Sigmoid colon (tissue), 7 donors: ENCODE results near the gene C1orf198. TPM values are rescaled to one million over a fixed set of nuclear protein-coding genes. Genes with fewer than 3 reads are reported as not detected.

Experiments
- DNase-seq: peaks from one replicate; pipeline ENCODE4 v3.0.0-alpha.2; 2019
- H3K27ac ChIP-seq, 4 donors: fragments of 200-600 bp; sonication (generic); one replicate each; pipeline ENCODE4 v1.5.1; 2016 to 2019; ENCODE audit warnings: mild to moderate bottlenecking in 1 of 4
- H3K27me3 ChIP-seq, 3 donors: fragments of 200-600 bp; sonication (generic); one replicate each; pipeline ENCODE4 v1.5.1; 2019; ENCODE audit warnings: mild to moderate bottlenecking in 1 of 3
- H3K36me3 ChIP-seq, 4 donors: fragments of 200-600 bp; sonication (generic); one replicate each; pipeline ENCODE4 v1.5.1; 2016 to 2019
- H3K4me1 ChIP-seq, 4 donors: fragments of 200-600 bp; sonication (generic); one replicate each; pipeline ENCODE4 v1.5.1; 2017 to 2019
- H3K4me3 ChIP-seq, 4 donors: fragments of 200-600 bp; sonication (generic); one replicate each; pipeline ENCODE4 v1.5.1; 2017 to 2019; ENCODE audit warnings: mild to moderate bottlenecking in 2 of 4, moderate library complexity in 1 of 4
- H3K9me3 ChIP-seq, 4 donors: fragments of 200-600 bp in 3 of 4; sonication (generic) in 3 of 4; one replicate each; pipeline versions ENCODE4 v1.5.1 to v1.6.1; 2013 to 2019
- CTCF ChIP-seq, 4 experiments: fragments of 450-650 bp in 3 of 4; fragments of 200-600 bp in 1 of 4; IDR thresholded peaks; one replicate each; pipeline ENCODE4 v1.5.1; 2016 to 2019; ENCODE audit warnings: antibody characterized with exemption in 4 of 4, mild to moderate bottlenecking in 3 of 4, moderate library complexity in 2 of 4
- EP300 ChIP-seq, 4 donors: sonication (generic); formaldehyde crosslinking; IDR thresholded peaks; one replicate each; pipeline ENCODE4 v1.6.1; 2017; ENCODE audit warnings: antibody characterized with exemption in 4 of 4
- POLR2A ChIP-seq, 2 donors: fragments of 450-650 bp; IDR thresholded peaks; one replicate each; pipeline ENCODE4 v1.6.1; 2016; ENCODE audit warnings: antibody characterized with exemption in 2 of 2, mild to moderate bottlenecking in 2 of 2, moderate library complexity in 2 of 2
- POLR2AphosphoS5 ChIP-seq, 4 donors: sonication (generic); formaldehyde crosslinking; IDR thresholded peaks; one replicate each; pipeline ENCODE4 v1.6.1; 2017; ENCODE audit warnings: antibody characterized with exemption in 4 of 4
- WGBS, 2 donors: extraction: QIAGEN DNeasy Blood & Tissue Kit; methylation state at CpG; one replicate each; pipeline ENCODE4 v1.1.7; 2013; 5-methylcytosine and 5-hydroxymethylcytosine counted together
- intact Hi-C: fragments of 100-400 bp; cut with DNase I; formaldehyde crosslinking; loops from one replicate; pipeline ENCODE4 v1.15.1; 2023
- polyA plus RNA-seq, 3 donors: library from polyadenylated mRNA; stranded (reverse); fragments of 200-250 nt; gene quantifications; one replicate each; pipeline ENCODE4 v1.2.3, GENCODE V29; 2013
- total RNA-seq, 4 donors: library from RNA; depleted of rRNA; stranded (reverse); fragments of >200 nt; gene quantifications; one replicate each; pipeline ENCODE4 v1.1.0, GENCODE V29; 2016
- donor health status: healthy with polysubstance abuse.
- donor health status: Bipolar disorder and iron deficiency.
- donor health status: healthy.

C1orf198 gene
- total and polyA plus RNA-seq, 7 donors = 4.9 to 63.5 (median 42.1) TPM

DNA sequence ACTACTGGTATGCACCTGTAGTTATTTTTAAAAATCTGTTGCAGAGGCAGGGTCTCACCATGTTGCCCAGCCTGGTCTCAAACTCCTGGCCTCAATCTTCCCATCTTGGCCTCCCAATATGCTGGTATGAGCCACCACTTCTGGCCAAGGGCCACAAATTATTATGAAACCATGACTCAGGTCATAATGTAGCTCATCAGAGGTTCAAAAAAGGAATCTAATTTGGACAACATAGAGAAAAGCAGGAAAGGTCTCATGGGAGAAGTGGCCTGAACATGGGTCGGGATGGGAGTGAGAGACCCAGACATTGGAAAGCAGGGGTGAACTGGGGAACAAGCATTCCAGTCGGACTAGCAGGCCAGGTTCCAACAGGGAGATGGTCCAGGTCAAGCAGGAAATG is 45.2 kb upstream of the C1orf198 start:
- Histone ChIP-seq H3K4me1 (peaks cover 0 to 21% (median 17%) of the 10 kb centered on the region in 4 donors), H3K36me3 (peaks cover 0 to 15% (median 0%) of the 10 kb centered on the region in 4 donors), H3K27ac (no peak overlapping the region), H3K27me3 (no peaks in the 10 kb centered on the region), H3K4me3 (no peak overlapping the region), H3K9me3 (no peaks in the 10 kb centered on the region)
- TF ChIP-seq EP300 (IDR thresholded peaks at IDR 0.05) (no peak), POLR2AphosphoS5 (IDR thresholded peaks at IDR 0.05) (no peak), POLR2A (IDR thresholded peaks at IDR 0.05) (no peak), CTCF (IDR thresholded peaks at IDR 0.05) (no peak)
- 93 to 94% methylated on average over 2 of the region's 2 CpGs for WGBS, 2 donors
- DNase-seq = no peak
- intact Hi-C loops = loop anchor here (10.0 kb wide), 1 partner anchor 301 kb away; no protein-coding TSS in a partner anchor

DNA sequence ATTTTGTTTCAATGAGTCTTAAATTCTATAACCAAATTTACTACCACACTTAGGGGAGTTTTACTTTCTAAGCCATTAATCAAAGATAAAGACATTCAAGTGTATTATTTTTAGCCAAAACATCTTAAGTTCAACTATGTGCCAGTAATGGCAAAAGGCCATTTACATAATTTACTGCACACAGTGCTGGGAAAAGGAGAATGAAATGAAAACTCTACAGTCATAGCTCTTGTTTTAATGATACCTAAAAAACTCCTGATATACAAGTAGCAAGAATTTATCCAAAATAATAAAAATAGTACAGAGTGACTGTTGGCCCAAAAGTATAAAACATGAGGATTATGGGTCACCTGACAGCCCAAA is 42.4 kb upstream of the C1orf198 start:
- H3K36me3 ChIP-seq = peaks cover 0 to 7% (median 0%) of the 10 kb centered on the region in 4 donors
- H3K4me1 ChIP-seq = peaks cover 0 to 45% (median 35%) of the 10 kb centered on the region in 4 donors
- H3K9me3 ChIP-seq = no peaks in the 10 kb centered on the region
- peak overlapping the region; percentile 39 to 79 (median 58) for H3K27ac ChIP-seq
- TF ChIP-seq POLR2AphosphoS5 (IDR thresholded peaks at IDR 0.05) (peak in 2 of 4 donors; percentile 7 to 48), POLR2A (IDR thresholded peaks at IDR 0.05) (no peak)
- intact Hi-C loops = loop anchor here (10.0 kb wide), 1 partner anchor 304 kb away; no protein-coding TSS in a partner anchor
- H3K27me3 ChIP-seq = no peaks in the 10 kb centered on the region
- H3K4me3 ChIP-seq = no peak overlapping the region
- DNase-seq = no peak

DNA sequence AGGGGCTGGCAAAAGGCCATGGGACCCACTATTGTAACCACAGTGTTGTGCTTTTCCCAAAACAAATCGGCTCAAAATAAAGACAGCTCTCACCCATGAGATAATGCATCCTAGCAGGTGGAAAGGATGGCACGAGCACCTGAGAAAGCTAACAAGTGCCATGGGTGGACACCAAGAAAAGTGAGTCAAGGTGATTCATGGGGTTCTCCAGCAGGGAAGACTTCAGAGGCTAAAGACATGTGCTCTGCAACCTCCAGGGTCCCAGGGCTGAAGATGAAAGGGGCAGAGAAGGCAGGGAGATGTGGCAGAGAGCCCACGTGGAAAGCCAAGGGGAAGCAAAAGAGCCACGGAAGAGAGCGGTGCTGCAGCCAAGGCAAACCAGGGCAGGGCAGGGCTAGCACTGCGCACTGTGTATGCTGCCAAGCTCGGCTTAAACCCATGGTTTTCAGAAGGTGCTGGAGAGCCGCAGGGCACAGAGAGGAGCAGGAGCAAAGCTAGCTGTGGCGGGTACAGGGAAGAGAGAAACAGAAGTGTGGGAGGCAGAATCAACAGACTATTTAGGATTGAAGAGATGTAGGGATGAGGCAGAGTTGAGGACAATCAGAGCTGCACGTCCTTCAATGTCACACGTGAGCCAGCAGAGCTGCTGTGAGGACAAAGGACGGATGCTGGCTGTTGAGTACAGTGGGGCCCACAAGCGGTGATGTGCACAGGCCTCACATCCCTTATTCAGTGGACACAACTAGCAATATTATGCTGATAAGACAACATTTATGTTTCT is 41.8 kb upstream of the C1orf198 start:
- TF ChIP-seq EP300 (IDR thresholded peaks at IDR 0.05) (no peak), POLR2A (IDR thresholded peaks at IDR 0.05) (no peak), POLR2AphosphoS5 (IDR thresholded peaks at IDR 0.05) (no peak), CTCF (IDR thresholded peaks at IDR 0.05) (no peak)
- Histone ChIP-seq H3K27ac (peak overlapping the region; percentile 39 to 79 (median 58)), H3K4me1 (peaks cover 0 to 51% (median 37%) of the 10 kb centered on the region in 4 donors), H3K4me3 (no peak overlapping the region), H3K27me3 (no peaks in the 10 kb centered on the region), H3K9me3 (no peaks in the 10 kb centered on the region), H3K36me3 (peaks cover 0 to 7% (median 0%) of the 10 kb centered on the region in 4 donors)
- DNase-seq = peak; percentile 82
- 86 to 97% methylated on average over 13 of the region's 13 CpGs for WGBS, 2 donors
- intact Hi-C loops = loop anchor here (5.0 to 10.0 kb wide), 2 partner anchors 43 to 305 kb away; partner anchors contain the start of gene C1orf198

- Histone ChIP-seq H3K27me3 (no peaks in the 10 kb centered on the region), H3K27ac (peak overlapping the region; percentile 40 to 69 (median 54)), H3K9me3 (no peaks in the 10 kb centered on the region), H3K4me1 (peaks cover 0 to 51% (median 37%) of the 10 kb centered on the region in 4 donors), H3K4me3 (no peak overlapping the region), H3K36me3 (peaks cover 0 to 7% (median 0%) of the 10 kb centered on the region in 4 donors)
- DNase-seq = no peak
- intact Hi-C loops = loop anchor here (5.0 kb wide), 1 partner anchor 40 kb away; the partner anchor contains the start of gene C1orf198
- TF ChIP-seq EP300 (IDR thresholded peaks at IDR 0.05) (peak in 1 of 4 donors; percentile 46), POLR2AphosphoS5 (IDR thresholded peaks at IDR 0.05) (peak in 2 of 4 donors; percentile 23 to 68), POLR2A (IDR thresholded peaks at IDR 0.05) (no peak)
- WGBS, 2 donors = 81 to 86% methylated on average over 4 of the region's 4 CpGs
Measured at GRCh38 chr1:230907472-230908205, 39.3 kb upstream of the C1orf198 start.

DNA sequence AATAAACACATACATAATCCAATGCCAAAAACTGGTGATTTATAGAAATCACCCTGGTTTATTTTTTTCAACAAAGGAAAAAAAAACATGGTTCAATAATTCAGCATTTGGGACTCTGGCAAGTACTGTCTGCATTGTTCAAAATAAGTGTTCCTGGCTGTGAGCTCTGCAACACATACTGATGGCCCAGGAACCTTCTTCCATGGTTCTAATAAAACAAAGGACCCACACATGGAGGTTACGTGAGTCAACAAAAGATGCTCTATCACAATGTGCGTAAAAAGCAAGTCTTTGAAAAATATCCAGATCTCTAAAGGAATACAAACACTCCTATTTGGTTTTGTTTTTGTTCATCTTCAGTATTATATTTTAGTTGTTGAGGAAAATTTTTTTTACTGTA is 37.9 kb upstream of the C1orf198 start:
- TF ChIP-seq CTCF (IDR thresholded peaks at IDR 0.05) (no peak), POLR2A (IDR thresholded peaks at IDR 0.05) (no peak), EP300 (IDR thresholded peaks at IDR 0.05) (no peak)
- H3K4me1 ChIP-seq = peaks cover 0 to 47% (median 36%) of the 10 kb centered on the region in 4 donors
- H3K36me3 ChIP-seq = peaks cover 0 to 7% (median 0%) of the 10 kb centered on the region in 4 donors
- H3K27me3 ChIP-seq = no peaks in the 10 kb centered on the region
- no peak for DNase-seq
- H3K27ac ChIP-seq = peak overlapping the region in 3 of 4 donors; percentile 40 to 69 (median 63)
- intact Hi-C loops = loop anchor here (5.0 kb wide), 1 partner anchor 39 kb away; the partner anchor contains the start of gene C1orf198
- no peak overlapping the region for H3K4me3 ChIP-seq
- H3K9me3 ChIP-seq = no peaks in the 10 kb centered on the region
- 84 to 95% methylated on average over 2 of the region's 2 CpGs for WGBS, 2 donors
